ENCODE data around the gene CRTC2.

Gene CRTC2

DNA sequence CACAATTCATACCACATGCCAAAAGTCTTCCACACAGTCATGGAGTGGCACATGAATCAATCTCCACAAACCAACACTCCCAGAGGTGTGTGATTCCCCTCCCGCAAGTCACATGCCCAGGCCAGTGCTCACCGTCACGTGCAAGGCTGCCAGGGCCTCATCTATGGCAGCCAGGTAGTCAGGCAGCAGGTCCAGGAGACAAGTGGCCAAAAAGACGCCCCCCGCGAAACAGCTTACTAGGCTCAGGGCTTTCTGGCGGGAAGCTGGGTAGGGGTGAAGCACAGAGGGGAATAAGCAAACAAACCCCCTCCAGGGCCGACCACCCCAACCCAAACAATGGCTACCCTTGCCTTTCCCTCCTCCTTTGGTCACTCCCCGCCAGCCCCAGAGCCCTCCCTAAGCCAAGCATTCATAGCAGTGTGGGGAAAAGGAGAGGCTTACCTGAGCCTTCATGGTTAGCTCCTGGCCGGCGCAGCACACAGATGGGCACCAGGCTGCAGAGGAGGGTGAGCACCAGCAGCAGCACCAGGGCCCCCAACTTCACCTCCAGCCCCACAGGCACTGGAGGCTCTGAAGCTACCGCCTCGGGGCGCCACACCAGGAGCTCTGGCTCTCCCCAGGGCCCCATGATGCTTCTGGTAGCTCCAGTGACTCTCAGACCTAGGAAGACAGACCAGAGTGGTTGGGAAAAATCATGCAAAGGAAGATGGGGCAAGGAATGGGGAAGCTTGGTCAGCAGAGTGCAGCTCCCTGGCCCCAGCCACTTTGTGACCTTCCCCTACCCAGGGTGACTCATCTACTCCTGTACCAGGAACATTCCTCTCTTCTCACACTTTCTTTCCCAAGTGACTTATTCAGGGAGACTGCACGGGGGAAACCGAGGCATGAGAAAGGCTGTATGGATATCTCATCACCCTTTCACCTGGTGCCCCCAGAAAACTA, 3.9 kb upstream of the CRTC2 start (continued):
- TF ChIP-seq, protein P1, sequence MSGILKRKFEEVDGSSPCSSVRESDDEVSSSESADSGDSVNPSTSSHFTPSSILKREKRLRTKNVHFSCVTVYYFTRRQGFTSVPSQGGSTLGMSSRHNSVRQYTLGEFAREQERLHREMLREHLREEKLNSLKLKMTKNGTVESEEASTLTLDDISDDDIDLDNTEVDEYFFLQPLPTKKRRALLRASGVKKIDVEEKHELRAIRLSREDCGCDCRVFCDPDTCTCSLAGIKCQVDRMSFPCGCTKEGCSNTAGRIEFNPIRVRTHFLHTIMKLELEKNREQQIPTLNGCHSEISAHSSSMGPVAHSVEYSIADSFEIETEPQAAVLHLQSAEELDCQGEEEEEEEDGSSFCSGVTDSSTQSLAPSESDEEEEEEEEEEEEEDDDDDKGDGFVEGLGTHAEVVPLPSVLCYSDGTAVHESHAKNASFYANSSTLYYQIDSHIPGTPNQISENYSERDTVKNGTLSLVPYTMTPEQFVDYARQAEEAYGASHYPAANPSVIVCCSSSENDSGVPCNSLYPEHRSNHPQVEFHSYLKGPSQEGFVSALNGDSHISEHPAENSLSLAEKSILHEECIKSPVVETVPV (CRISPR knock-in tag; IDR thresholded peaks at IDR 0.05) = no peak
- no peak for TF ChIP-seq ZC3H10 (CRISPR knock-in tag; IDR thresholded peaks at IDR 0.05)

DNA sequence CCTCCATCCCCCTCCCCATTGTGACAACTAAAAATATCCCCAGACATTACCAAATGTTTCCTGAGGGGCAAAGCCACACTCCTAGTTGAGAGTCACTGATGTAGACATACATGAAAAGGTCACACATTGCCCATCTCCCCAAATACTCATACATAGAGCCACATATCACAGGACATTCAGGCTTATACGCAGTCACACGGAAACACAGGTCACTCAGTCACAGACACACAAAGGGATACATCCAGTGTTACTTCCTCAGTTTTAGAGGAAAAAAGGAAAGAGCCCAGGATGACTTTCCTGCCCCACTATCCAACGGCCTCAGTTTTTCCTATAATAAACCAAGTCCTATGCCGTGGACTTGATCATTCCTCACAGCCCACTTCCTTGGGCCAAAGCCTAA, 3.0 kb upstream of the CRTC2 start:
- TF ChIP-seq ISL1 (CRISPR knock-in tag; IDR thresholded peaks at IDR 0.05) = no peak
- TF ChIP-seq, protein P1 (CRISPR knock-in tag; IDR thresholded peaks at IDR 0.05) = no peak
- TF ChIP-seq PPARA (CRISPR knock-in tag; IDR thresholded peaks at IDR 0.05; ENCODE audit: borderline replicate concordance) = no peak
- no peak for TF ChIP-seq GLIS3 (CRISPR knock-in tag; IDR thresholded peaks at IDR 0.05)
- no peak for TF ChIP-seq ZNF565 (CRISPR knock-in tag; conservative IDR thresholded peaks at IDR 0.05; ENCODE audit: low read depth)
- TF ChIP-seq CSDC2 (CRISPR knock-in tag; IDR thresholded peaks at IDR 0.05) = no peak
- TF ChIP-seq, protein P2, sequence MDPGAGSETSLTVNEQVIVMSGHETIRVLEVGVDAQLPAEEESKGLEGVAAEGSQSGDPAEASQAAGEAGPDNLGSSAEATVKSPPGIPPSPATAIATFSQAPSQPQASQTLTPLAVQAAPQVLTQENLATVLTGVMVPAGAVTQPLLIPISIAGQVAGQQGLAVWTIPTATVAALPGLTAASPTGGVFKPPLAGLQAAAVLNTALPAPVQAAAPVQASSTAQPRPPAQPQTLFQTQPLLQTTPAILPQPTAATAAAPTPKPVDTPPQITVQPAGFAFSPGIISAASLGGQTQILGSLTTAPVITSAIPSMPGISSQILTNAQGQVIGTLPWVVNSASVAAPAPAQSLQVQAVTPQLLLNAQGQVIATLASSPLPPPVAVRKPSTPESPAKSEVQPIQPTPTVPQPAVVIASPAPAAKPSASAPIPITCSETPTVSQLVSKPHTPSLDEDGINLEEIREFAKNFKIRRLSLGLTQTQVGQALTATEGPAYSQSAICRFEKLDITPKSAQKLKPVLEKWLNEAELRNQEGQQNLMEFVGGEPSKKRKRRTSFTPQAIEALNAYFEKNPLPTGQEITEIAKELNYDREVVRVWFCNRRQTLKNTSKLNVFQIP (CRISPR knock-in tag; IDR thresholded peaks at IDR 0.05; ENCODE audit: borderline replicate concordance, low read depth) = no peak
- no peak for TF ChIP-seq ESRRG (CRISPR knock-in tag; IDR thresholded peaks at IDR 0.05)
- TF ChIP-seq ZNF8 (CRISPR knock-in tag; IDR thresholded peaks at IDR 0.05) = no peak
- TF ChIP-seq TCF4 (CRISPR knock-in tag; IDR thresholded peaks at IDR 0.05; ENCODE audit: borderline replicate concordance) = no peak
- no peak for TF ChIP-seq OSR1 (CRISPR knock-in tag; IDR thresholded peaks at IDR 0.05)
- TF ChIP-seq RARB (CRISPR knock-in tag; IDR thresholded peaks at IDR 0.05) = no peak
- TF ChIP-seq ZC3H10 (CRISPR knock-in tag; IDR thresholded peaks at IDR 0.05) = no peak
- no peak for TF ChIP-seq BACH2 (CRISPR knock-in tag; IDR thresholded peaks at IDR 0.05; ENCODE audit: borderline replicate concordance)
- TF ChIP-seq ZFP30 (CRISPR knock-in tag; IDR thresholded peaks at IDR 0.05) = no peak
- no peak for TF ChIP-seq PATZ1 (CRISPR knock-in tag; IDR thresholded peaks at IDR 0.05; ENCODE audit: borderline replicate concordance)
- no peak for TF ChIP-seq ARNTL (CRISPR knock-in tag; IDR thresholded peaks at IDR 0.05; ENCODE audit: borderline replicate concordance, low read depth)
- TF ChIP-seq CREB5 (CRISPR knock-in tag; IDR thresholded peaks at IDR 0.05; ENCODE audit: low read depth) = no peak
- no peak for TF ChIP-seq ZNF70 (CRISPR knock-in tag; IDR thresholded peaks at IDR 0.05)
- TF ChIP-seq, protein P3, sequence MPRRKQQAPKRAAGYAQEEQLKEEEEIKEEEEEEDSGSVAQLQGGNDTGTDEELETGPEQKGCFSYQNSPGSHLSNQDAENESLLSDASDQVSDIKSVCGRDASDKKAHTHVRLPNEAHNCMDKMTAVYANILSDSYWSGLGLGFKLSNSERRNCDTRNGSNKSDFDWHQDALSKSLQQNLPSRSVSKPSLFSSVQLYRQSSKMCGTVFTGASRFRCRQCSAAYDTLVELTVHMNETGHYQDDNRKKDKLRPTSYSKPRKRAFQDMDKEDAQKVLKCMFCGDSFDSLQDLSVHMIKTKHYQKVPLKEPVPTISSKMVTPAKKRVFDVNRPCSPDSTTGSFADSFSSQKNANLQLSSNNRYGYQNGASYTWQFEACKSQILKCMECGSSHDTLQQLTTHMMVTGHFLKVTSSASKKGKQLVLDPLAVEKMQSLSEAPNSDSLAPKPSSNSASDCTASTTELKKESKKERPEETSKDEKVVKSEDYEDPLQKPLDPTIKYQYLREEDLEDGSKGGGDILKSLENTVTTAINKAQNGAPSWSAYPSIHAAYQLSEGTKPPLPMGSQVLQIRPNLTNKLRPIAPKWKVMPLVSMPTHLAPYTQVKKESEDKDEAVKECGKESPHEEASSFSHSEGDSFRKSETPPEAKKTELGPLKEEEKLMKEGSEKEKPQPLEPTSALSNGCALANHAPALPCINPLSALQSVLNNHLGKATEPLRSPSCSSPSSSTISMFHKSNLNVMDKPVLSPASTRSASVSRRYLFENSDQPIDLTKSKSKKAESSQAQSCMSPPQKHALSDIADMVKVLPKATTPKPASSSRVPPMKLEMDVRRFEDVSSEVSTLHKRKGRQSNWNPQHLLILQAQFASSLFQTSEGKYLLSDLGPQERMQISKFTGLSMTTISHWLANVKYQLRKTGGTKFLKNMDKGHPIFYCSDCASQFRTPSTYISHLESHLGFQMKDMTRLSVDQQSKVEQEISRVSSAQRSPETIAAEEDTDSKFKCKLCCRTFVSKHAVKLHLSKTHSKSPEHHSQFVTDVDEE (CRISPR knock-in tag; IDR thresholded peaks at IDR 0.05) = no peak
- ATAC-seq = no peak
